ENCODE measurements around the gene RNF225.

The RNF225 gene

GRCh38 chr19:58381460-58382212, 13.8 kb upstream of the RNF225 start:
- DNase-seq (ENCODE audit: low spot score), result no peak
- H3K27ac ChIP-seq, result peak overlapping the region; percentile 98
- ChIA-PET POLR2A (ENCODE audit: low non-redundant PET) (interaction anchor here (0.8 to 1.1 kb wide), 2 partner anchors 14 to 19 kb away, joined by 4 to 7 read pairs; partner anchors contain the start of genes RNF225 and ZNF497), CTCF (no interaction called here)
- no peak for TF ChIP-seq CTCF (conservative IDR thresholded peaks at IDR 0.05; ENCODE audit: low read depth)

- no peak for DNase-seq (ENCODE audit: low spot score)
- POLR2A ChIA-PET (ENCODE audit: low non-redundant PET), result no interaction called here
- TF ChIP-seq CTCF (conservative IDR thresholded peaks at IDR 0.05; ENCODE audit: low read depth), result no peak
- peak overlapping the region; percentile 98 for H3K27ac ChIP-seq
- CTCF ChIA-PET, result no interaction called here
Observed at GRCh38 chr19:58382997-58383603, 12.4 kb upstream of the RNF225 start.

GRCh38 chr19:58385313-58385890, 10.1 kb upstream of the RNF225 start:
- peak overlapping the region; percentile 98 for H3K27ac ChIP-seq
- POLR2A ChIA-PET (ENCODE audit: low non-redundant PET), result no interaction called here

GRCh38 chr19:58385891-58386575, 9.4 kb upstream of the RNF225 start:
- TF ChIP-seq CTCF (conservative IDR thresholded peaks at IDR 0.05; ENCODE audit: low read depth), result no peak
- DNase-seq (ENCODE audit: low spot score), result no peak
- peak overlapping the region; percentile 98 for H3K27ac ChIP-seq
- CTCF ChIA-PET, result no interaction called here
- POLR2A ChIA-PET (ENCODE audit: low non-redundant PET), result interaction anchor here (1.2 kb wide), 1 partner anchor 23 kb away, joined by 3 read pairs; the partner anchor contains the start of gene ZNF584

More at GRCh38 chr19:58385313-58385890, 10.1 kb upstream of the RNF225 start:
- CTCF ChIA-PET, result no interaction called here
- DNase-seq (ENCODE audit: low spot score), result no peak
- no peak for TF ChIP-seq CTCF (conservative IDR thresholded peaks at IDR 0.05; ENCODE audit: low read depth)

- POLR2A ChIA-PET (ENCODE audit: low non-redundant PET), result interaction anchor here (1.2 kb wide), 1 partner anchor 22 kb away, joined by 3 read pairs; the partner anchor contains the start of gene ZNF584
Observed at GRCh38 chr19:58386576-58387337, 8.7 kb upstream of the RNF225 start, which contains the start of gene RPS5. Gene RPS5, plus strand, starts transcription at chr19:58387269. Its CDS starts 869 bp downstream, at chr19:58388138.

More at GRCh38 chr19:58386576-58387337, 8.7 kb upstream of the RNF225 start, which contains the start of gene RPS5:
- peak; percentile 98 for DNase-seq (ENCODE audit: low spot score)
- H3K27ac ChIP-seq, result peak within 1 kb of the TSS; percentile 98
- CTCF ChIA-PET, result no interaction called here
- TF ChIP-seq CTCF (conservative IDR thresholded peaks at IDR 0.05; ENCODE audit: low read depth), result no peak
